Activated T-cell treated with anti-CD3 and anti-CD28 coated beads, Interleukin-2, amount 50 U/mL, for 72 hours (primary cell): ENCODE results near the gene PFKP. TPM values are rescaled to one million over a fixed set of nuclear protein-coding genes. Genes with fewer than 3 reads are reported as not detected.

Source experiments
- ATAC-seq, 2 donors: fragments of 150-1000 bp; cut with Tn5 transposase; replicated peaks in 1 of 2; 2 replicates each; pipeline ENCODE4 v1.10.0; 2021; ENCODE audit warnings: moderate library complexity in 2 of 2, mild to moderate bottlenecking in 1 of 2
- DNase-seq, 2 donors: peaks; one replicate each; pipeline ENCODE4 v3.0.0; 2021 to 2022; ENCODE audit warnings: mixed read lengths in 1 of 2
- H3K27ac Mint-ChIP-seq: one replicate; pipeline ENCODE4 v1.8.0; 2022; ENCODE audit warnings: mild to moderate bottlenecking, moderate library complexity, mixed read lengths
- H3K27me3 Mint-ChIP-seq: one replicate; pipeline ENCODE4 v1.8.0; 2022; ENCODE audit warnings: low read depth, mixed read lengths
- H3K36me3 Mint-ChIP-seq, 2 donors: one replicate each; pipeline ENCODE4 v1.8.0; 2022; ENCODE audit warnings: mixed read lengths in 2 of 2, mild to moderate bottlenecking in 1 of 2; ENCODE audit not compliant: insufficient read depth in 2 of 2
- H3K4me1 Mint-ChIP-seq: one replicate; pipeline ENCODE4 v1.8.0; 2022; ENCODE audit warnings: low read depth, mixed read lengths
- H3K4me3 Mint-ChIP-seq, 2 donors: one replicate each; pipeline ENCODE4 v1.8.0; 2022; ENCODE audit warnings: mild to moderate bottlenecking in 2 of 2, mixed read lengths in 2 of 2, moderate library complexity in 2 of 2
- H3K9me3 Mint-ChIP-seq, 2 donors: one replicate each; pipeline ENCODE4 v1.8.0; 2022; ENCODE audit warnings: mixed read lengths in 2 of 2
- total RNA-seq, 2 donors: library from RNA; stranded (reverse); gene quantifications; one replicate each; pipeline ENCODE4 v1.2.3, GENCODE V29; 2022

PFKP gene
- total RNA-seq, 2 donors from 2014 or later = 85.2 to 105 TPM

DNA sequence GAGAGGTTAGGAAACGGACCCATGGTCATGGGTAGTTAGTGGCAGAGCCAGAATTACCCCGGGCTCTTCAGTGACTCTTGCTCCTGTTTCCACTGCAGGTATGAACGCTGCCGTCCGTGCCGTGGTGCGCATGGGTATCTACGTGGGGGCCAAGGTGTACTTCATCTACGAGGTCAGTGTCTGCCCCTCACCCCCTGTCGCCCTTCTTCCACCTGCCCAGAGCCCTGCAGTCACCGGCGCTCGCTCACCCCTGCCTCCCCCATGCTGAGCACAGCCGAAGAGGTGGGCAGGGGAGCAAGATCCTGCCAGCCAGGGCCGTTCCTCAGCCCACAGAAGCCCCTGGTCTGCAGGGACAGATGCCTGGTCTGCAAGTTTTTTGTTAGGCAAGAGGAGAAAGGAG is 14.9 kb downstream of the PFKP start:
- H3K4me1 Mint-ChIP-seq = peaks cover 9% of the 10 kb centered on the region
- peaks cover 8 to 20% of the 10 kb centered on the region in 2 donors for H3K36me3 Mint-ChIP-seq
- no peak for ATAC-seq
- no peak overlapping the region for H3K4me3 Mint-ChIP-seq
- H3K27ac Mint-ChIP-seq = no peak overlapping the region
- H3K9me3 Mint-ChIP-seq = no peaks in the 10 kb centered on the region
- no peaks in the 10 kb centered on the region for H3K27me3 Mint-ChIP-seq
- no peak for DNase-seq

- DNase-seq (no peak), ATAC-seq (no peak)
- Mint-ChIP-seq H3K36me3 (peaks cover 7 to 17% of the 10 kb centered on the region in 2 donors), H3K9me3 (no peaks in the 10 kb centered on the region), H3K4me1 (peaks cover 27% of the 10 kb centered on the region), H3K27ac (no peak overlapping the region), H3K27me3 (no peaks in the 10 kb centered on the region), H3K4me3 (no peak overlapping the region)
Measured at GRCh38 chr10:3085785-3086567, 18.6 kb downstream of the PFKP start.

- Mint-ChIP-seq H3K36me3 (peaks cover 5 to 18% of the 10 kb centered on the region in 2 donors), H3K4me1 (peaks cover 63% of the 10 kb centered on the region), H3K4me3 (no peak overlapping the region), H3K27me3 (no peaks in the 10 kb centered on the region), H3K27ac (no peak overlapping the region), H3K9me3 (no peaks in the 10 kb centered on the region)
- ATAC-seq (no peak), DNase-seq (no peak)
Measured at GRCh38 chr10:3090388-3090787, 23.0 kb downstream of the PFKP start.

DNA sequence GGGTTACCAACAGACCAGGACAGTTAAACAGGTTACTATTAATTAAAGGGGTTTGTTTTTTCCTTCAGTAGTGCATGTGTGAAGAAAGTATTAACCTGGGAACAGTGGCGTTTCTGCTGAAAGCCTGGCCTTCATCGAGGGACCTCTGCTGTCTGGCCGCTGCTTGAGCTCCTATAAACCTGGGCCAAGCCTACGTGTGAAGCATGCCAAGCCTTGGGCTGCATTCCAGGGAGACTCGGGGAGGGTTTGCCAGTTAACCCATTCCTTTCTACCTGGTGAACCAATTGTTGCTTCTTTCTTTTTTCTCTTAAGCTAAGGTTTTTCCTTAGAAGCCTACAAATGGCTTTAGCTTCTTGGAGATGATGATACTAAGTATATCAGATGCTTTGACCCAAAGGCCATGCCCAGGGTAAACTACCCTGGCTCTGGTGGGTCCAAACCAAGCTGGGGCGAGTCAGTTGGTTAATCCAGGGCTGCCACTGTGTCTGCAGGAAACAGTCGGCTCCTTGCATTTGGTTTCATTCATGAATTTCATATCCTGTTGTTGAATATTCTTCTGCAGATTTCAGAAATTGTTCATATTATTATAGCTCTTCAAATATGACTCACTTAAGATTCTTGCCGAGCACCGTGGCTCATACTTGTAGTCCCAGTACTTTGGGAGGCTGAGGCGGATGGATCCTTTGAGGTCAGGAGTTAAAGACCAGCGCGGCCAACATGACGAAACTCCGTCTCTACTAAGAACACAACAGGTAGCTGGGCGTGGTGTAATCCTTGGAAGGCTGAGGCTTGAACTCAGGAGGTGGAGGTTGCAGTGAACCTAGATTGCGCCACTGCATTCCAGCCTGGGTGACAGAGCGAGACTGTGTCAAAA is 23.8 kb downstream of the PFKP start:
- ATAC-seq (peak; percentile 7 to 43), DNase-seq (peak; percentile 54 to 55)
- no peaks in the 10 kb centered on the region for H3K27me3 Mint-ChIP-seq
- peak overlapping the region; percentile 55 to 57 for H3K4me3 Mint-ChIP-seq
- H3K4me1 Mint-ChIP-seq = peaks cover 70% of the 10 kb centered on the region
- H3K27ac Mint-ChIP-seq = no peak overlapping the region
- no peaks in the 10 kb centered on the region for H3K9me3 Mint-ChIP-seq
- H3K36me3 Mint-ChIP-seq = peaks cover 5 to 18% of the 10 kb centered on the region in 2 donors

GRCh38 chr10:3091921-3092320 is 24.6 kb downstream of the PFKP start:
- DNase-seq (no peak), ATAC-seq (no peak)
- Mint-ChIP-seq H3K27me3 (no peaks in the 10 kb centered on the region), H3K27ac (no peak overlapping the region), H3K36me3 (peaks cover 5 to 16% of the 10 kb centered on the region in 2 donors), H3K4me3 (peak overlapping the region; percentile 10 to 12), H3K9me3 (no peaks in the 10 kb centered on the region), H3K4me1 (peaks cover 74% of the 10 kb centered on the region)

- DNase-seq = no peak
- Mint-ChIP-seq H3K36me3 (peaks cover 5 to 16% of the 10 kb centered on the region in 2 donors), H3K9me3 (no peaks in the 10 kb centered on the region), H3K27ac (peak overlapping the region; percentile 85), H3K4me3 (peak overlapping the region; percentile 66), H3K4me1 (peaks cover 73% of the 10 kb centered on the region), H3K27me3 (no peaks in the 10 kb centered on the region)
- no peak for ATAC-seq
Measured at GRCh38 chr10:3093996-3094395, 26.6 kb downstream of the PFKP start.

GRCh38 chr10:3094609-3095036 is 27.3 kb downstream of the PFKP start:
- Mint-ChIP-seq H3K4me1 (peaks cover 67% of the 10 kb centered on the region), H3K36me3 (peaks cover 7 to 21% of the 10 kb centered on the region in 2 donors), H3K9me3 (no peaks in the 10 kb centered on the region), H3K27me3 (no peaks in the 10 kb centered on the region), H3K4me3 (peak overlapping the region; percentile 66), H3K27ac (peak overlapping the region; percentile 94)
- DNase-seq = no peak
- ATAC-seq = no peak

DNA sequence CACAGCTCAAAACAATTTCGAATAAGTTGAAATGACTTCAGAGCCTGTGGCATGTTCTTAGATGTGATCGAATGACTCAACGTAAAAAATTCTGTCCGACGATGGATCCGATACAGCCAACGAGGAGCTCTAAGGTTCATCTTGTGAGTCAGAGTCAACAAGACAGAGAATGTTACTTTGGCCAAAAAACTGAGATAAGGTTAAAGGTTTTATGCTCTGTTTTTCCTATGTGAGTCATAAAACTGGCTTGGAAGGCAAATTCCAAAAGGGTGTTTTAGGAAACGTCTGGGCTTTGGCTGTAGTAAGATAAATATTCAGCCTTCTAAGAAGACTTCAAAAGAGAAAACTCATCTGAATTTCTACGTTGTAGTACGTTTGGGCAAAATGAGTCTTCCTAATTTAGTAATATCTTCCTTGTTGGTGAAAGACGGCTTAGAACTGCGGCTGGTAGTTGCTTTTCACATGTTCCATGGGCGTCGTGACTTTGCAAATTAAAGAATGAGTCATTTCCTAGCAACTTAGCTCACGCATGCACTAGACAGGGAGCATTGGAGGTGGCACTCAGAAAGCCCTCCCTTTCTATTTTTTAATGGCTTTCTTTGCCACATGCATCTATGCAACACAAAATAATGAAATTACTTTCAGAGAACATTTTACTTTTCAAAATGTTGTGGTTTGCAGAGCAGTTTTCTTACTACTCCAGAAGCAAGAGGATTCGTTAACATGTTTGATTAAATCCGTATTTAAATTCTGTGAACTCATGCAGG is 28.2 kb downstream of the PFKP start:
- ATAC-seq (peak; percentile 83 to 84), DNase-seq (peak; percentile 67 to 76)
- peaks cover 60% of the 10 kb centered on the region for H3K4me1 Mint-ChIP-seq
- H3K27me3 Mint-ChIP-seq = no peaks in the 10 kb centered on the region
- H3K36me3 Mint-ChIP-seq = peaks cover 8 to 24% of the 10 kb centered on the region in 2 donors
- peak overlapping the region; percentile 94 for H3K27ac Mint-ChIP-seq
- no peaks in the 10 kb centered on the region for H3K9me3 Mint-ChIP-seq
- H3K4me3 Mint-ChIP-seq = peak overlapping the region; percentile 66

GRCh38 chr10:3096149-3096548 is 28.8 kb downstream of the PFKP start:
- Mint-ChIP-seq H3K4me1 (peaks cover 54% of the 10 kb centered on the region), H3K36me3 (peaks cover 8 to 26% of the 10 kb centered on the region in 2 donors), H3K9me3 (no peaks in the 10 kb centered on the region), H3K27me3 (no peaks in the 10 kb centered on the region), H3K27ac (peak overlapping the region; percentile 94), H3K4me3 (peak overlapping the region; percentile 66)
- ATAC-seq (no peak), DNase-seq (no peak)

DNA sequence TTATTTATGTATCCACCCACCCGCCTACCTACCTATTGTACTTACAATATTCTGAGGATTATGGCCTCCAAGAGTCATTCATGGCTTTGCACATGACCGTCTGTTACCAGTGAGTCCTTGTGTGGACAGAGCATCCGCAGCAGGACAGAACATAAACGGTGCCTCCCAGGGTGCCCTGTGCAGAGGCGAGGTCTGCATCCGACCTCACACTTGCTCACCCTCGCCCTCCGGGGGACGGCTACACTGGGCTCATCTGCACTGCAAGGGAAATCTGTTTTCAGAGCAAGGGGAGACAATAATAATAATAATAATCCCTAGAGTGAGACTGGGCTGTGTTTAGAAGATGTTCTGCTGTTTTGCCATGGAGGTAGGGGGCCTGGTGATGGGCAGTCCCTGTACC is 29.8 kb downstream of the PFKP start:
- H3K36me3 Mint-ChIP-seq = peaks cover 9 to 27% of the 10 kb centered on the region in 2 donors
- H3K4me1 Mint-ChIP-seq = peaks cover 44% of the 10 kb centered on the region
- no peak for ATAC-seq

DNA sequence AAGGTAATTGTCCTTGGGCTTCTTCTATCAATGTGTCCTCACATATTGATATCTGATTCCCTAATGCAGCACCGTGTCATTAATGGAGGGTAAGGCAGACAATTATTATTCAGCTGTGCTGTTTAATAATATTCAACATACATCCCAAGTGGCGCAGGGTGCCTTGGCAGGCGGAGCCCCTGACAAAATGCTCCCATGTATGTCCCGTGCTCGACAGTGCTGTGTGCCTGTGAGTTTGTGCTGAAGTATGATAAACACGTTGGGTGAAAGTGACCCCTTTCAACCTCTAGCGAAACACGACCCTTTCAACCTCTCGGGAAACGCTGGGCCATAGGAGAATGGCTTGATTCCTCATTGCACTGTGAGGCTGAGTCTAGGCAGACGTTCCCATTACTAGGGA is 31.3 kb downstream of the PFKP start:
- H3K27ac Mint-ChIP-seq = no peak overlapping the region
- H3K27me3 Mint-ChIP-seq = no peaks in the 10 kb centered on the region
- DNase-seq (no peak), ATAC-seq (no peak)
- peaks cover 29% of the 10 kb centered on the region for H3K4me1 Mint-ChIP-seq
- no peaks in the 10 kb centered on the region for H3K9me3 Mint-ChIP-seq
- peaks cover 9 to 30% of the 10 kb centered on the region in 2 donors for H3K36me3 Mint-ChIP-seq
- no peak overlapping the region for H3K4me3 Mint-ChIP-seq

More for the DNA sequence above, 29.8 kb downstream of the PFKP start:
- DNase-seq = no peak
- H3K4me3 Mint-ChIP-seq = no peak overlapping the region
- H3K27ac Mint-ChIP-seq = peak overlapping the region; percentile 38
- H3K27me3 Mint-ChIP-seq = no peaks in the 10 kb centered on the region
- no peaks in the 10 kb centered on the region for H3K9me3 Mint-ChIP-seq

GRCh38 chr10:3099291-3100092 is 32.1 kb downstream of the PFKP start:
- DNase-seq (no peak), ATAC-seq (no peak)
- peaks cover 9 to 31% of the 10 kb centered on the region in 2 donors for H3K36me3 Mint-ChIP-seq
- H3K4me3 Mint-ChIP-seq = no peak overlapping the region
- peak overlapping the region; percentile 0 for H3K27ac Mint-ChIP-seq
- no peaks in the 10 kb centered on the region for H3K27me3 Mint-ChIP-seq
- peaks cover 21% of the 10 kb centered on the region for H3K4me1 Mint-ChIP-seq
- H3K9me3 Mint-ChIP-seq = no peaks in the 10 kb centered on the region
